SK-N-SH (cell line): Measurements from ENCODE around the gene ZFPL1. TPM values are rescaled to one million over a fixed set of nuclear protein-coding genes. Genes with fewer than 3 reads are reported as not detected.

Experiments
- CTCF ChIA-PET: fragments of 300-600, 350-600 bp; formaldehyde crosslinking; extraction: SDS; loops from one replicate; lab custom pipeline; 2021; lab: Yijun Ruan, JAX
- POLR2A ChIA-PET: fragments of 350-600 bp; sonication (Branson Sonifier 250); formaldehyde crosslinking; extraction: SDS; loops from one replicate; lab custom pipeline; 2020; ENCODE audit warnings: antibody characterized with exemption, inconsistent platforms; lab: Yijun Ruan, JAX
- DNase-seq: peaks from one replicate; pipeline ENCODE4 v3.0.0; 2012
- H2AFZ ChIP-seq: fragments of 200-600 bp; sonication (generic); 2 replicates; pipeline ENCODE4 v1.8.1; 2016; ENCODE audit warnings: antibody characterized with exemption, mild to moderate bottlenecking, low read depth
- H3F3A ChIP-seq: fragments of 200-600 bp; sonication (generic); replicated peaks from 2 replicates; pipeline ENCODE3; 2016; ENCODE audit warnings: antibody characterized with exemption, mild to moderate bottlenecking; ENCODE audit not compliant: insufficient read depth
- H3K27ac ChIP-seq, 2 experiments: fragments of 200-500 bp in 1 of 2; fragments of 200-600 bp in 1 of 2; sonication (Bioruptor generic) in 1 of 2; sonication (generic), shearing (Covaris generic) in 1 of 2; 2 replicates each; pipeline versions ENCODE4 v1.5.1 to v1.6.1; 2014 to 2016; ENCODE audit warnings: low read depth in 2 of 2, inconsistent platforms in 1 of 2, low read length in 1 of 2, mild to moderate bottlenecking in 1 of 2, mixed read lengths in 1 of 2
- H3K27me3 ChIP-seq: fragments of 200-600 bp; sonication (generic), shearing (Covaris generic); 2 replicates; pipeline ENCODE4 v1.6.1; 2016; ENCODE audit warnings: mixed run types; ENCODE audit not compliant: insufficient read depth
- H3K36me3 ChIP-seq, 2 experiments: fragments of 200-500 bp in 1 of 2; fragments of 200-600 bp in 1 of 2; sonication (Bioruptor generic) in 1 of 2; sonication (generic) in 1 of 2; replicated peaks in 1 of 2; 2 replicates each; pipeline versions ENCODE3 to v1.5.1; 2014 to 2016; ENCODE audit warnings: low read length in 1 of 2, mild to moderate bottlenecking in 1 of 2; ENCODE audit not compliant: insufficient read depth in 2 of 2, control insufficient read depth in 1 of 2
- H3K4me1 ChIP-seq, 2 experiments: fragments of 200-500 bp in 1 of 2; fragments of 200-600 bp in 1 of 2; sonication (Bioruptor generic) in 1 of 2; sonication (generic), shearing (Covaris generic) in 1 of 2; 2 replicates each; pipeline versions ENCODE4 v1.5.1 to v1.6.1; 2014 to 2016; ENCODE audit warnings: low read depth in 1 of 2, low read length in 1 of 2, mixed run types in 1 of 2; ENCODE audit not compliant: insufficient read depth in 2 of 2, control insufficient read depth in 1 of 2
- H3K4me2 ChIP-seq: fragments of 200-600 bp; sonication (generic), shearing (Covaris generic); 2 replicates; pipeline ENCODE4 v1.6.1; 2017; ENCODE audit warnings: mixed run types
- H3K4me3 ChIP-seq, 2 experiments: fragments of 200-500 bp in 1 of 2; fragments of 200-600 bp in 1 of 2; sonication (Bioruptor generic) in 1 of 2; sonication (generic), shearing (Covaris generic) in 1 of 2; 2 replicates each; pipeline versions ENCODE4 v1.5.1 to v1.8.1; 2014 to 2016; ENCODE audit warnings: low read depth in 2 of 2, inconsistent platforms in 1 of 2, low read length in 1 of 2, mild to moderate bottlenecking in 1 of 2, mixed read lengths in 1 of 2, moderate library complexity in 1 of 2
- H3K79me2 ChIP-seq: fragments of 200-600 bp; sonication (generic); 2 replicates; pipeline ENCODE4 v1.8.1; 2017; ENCODE audit warnings: mild to moderate bottlenecking; ENCODE audit not compliant: insufficient read depth
- H3K9ac ChIP-seq: fragments of 200-600 bp; sonication (generic); 2 replicates; pipeline ENCODE4 v1.6.1; 2017; ENCODE audit warnings: mixed run types
- H3K9me2 ChIP-seq: fragments of 200-600 bp; sonication (generic); 2 replicates; pipeline ENCODE4 v1.6.1; 2017; ENCODE audit warnings: mixed run types
- H3K9me3 ChIP-seq: fragments of 200-600 bp; sonication (generic); 2 replicates; pipeline ENCODE4 v1.6.1; 2017; ENCODE audit warnings: mixed run types, mild to moderate bottlenecking, moderate library complexity
- H4K20me1 ChIP-seq: fragments of 200-600 bp; sonication (generic); 2 replicates; pipeline ENCODE4 v1.6.1; 2017; ENCODE audit warnings: mild to moderate bottlenecking, mixed run types; ENCODE audit not compliant: insufficient read depth
- CHD2 ChIP-seq: fragments of 150-350 bp; IDR thresholded peaks from 2 replicates; pipeline ENCODE4 v1.6.1; 2018; ENCODE audit warnings: low read length; ENCODE audit not compliant: partially characterized antibody
- ELF1 ChIP-seq: IDR thresholded peaks from 2 replicates; pipeline ENCODE4 v1.4.0; 2012
- FOSL2 ChIP-seq: IDR thresholded peaks from 2 replicates; pipeline ENCODE4 v1.4.0; 2012; ENCODE audit warnings: low read depth, mild to moderate bottlenecking, moderate library complexity, borderline replicate concordance
- FOXM1 ChIP-seq: IDR thresholded peaks from 2 replicates; pipeline ENCODE4 v1.4.0; 2012; ENCODE audit warnings: low read depth, mild to moderate bottlenecking
- GABPA ChIP-seq: IDR thresholded peaks from 2 replicates; pipeline ENCODE4 v1.4.0; 2012; ENCODE audit warnings: low read depth, mild to moderate bottlenecking
- JUND ChIP-seq: IDR thresholded peaks from 2 replicates; pipeline ENCODE4 v1.4.0; 2012
- MXI1 ChIP-seq: IDR thresholded peaks from 2 replicates; pipeline ENCODE4 v1.6.1; 2012; ENCODE audit warnings: mild to moderate bottlenecking, low read depth, low read length, improper control_type of control experiment
- NFIC ChIP-seq: IDR thresholded peaks from 2 replicates; pipeline ENCODE4 v1.4.0; 2012; ENCODE audit warnings: borderline replicate concordance
- PBX3 ChIP-seq: IDR thresholded peaks from 2 replicates; pipeline ENCODE4; 2012
- POLR2AphosphoS5 ChIP-seq: IDR thresholded peaks from 2 replicates; pipeline ENCODE4 v1.6.1; 2012; ENCODE audit warnings: low read depth, low read length
- RAD21 ChIP-seq: IDR thresholded peaks from 2 replicates; pipeline ENCODE4 v1.6.1; 2012; ENCODE audit warnings: mild to moderate bottlenecking, low read length
- RFX5 ChIP-seq: IDR thresholded peaks from 2 replicates; pipeline ENCODE4 v1.6.1; 2012; ENCODE audit warnings: mild to moderate bottlenecking, improper control_type of control experiment, low read length
- SIN3A ChIP-seq: IDR thresholded peaks from 2 replicates; pipeline ENCODE4 v1.6.1; 2012; ENCODE audit warnings: low read depth, mild to moderate bottlenecking, low read length, moderate library complexity, borderline replicate concordance
- SMC3 ChIP-seq: IDR thresholded peaks from 2 replicates; pipeline ENCODE4 v1.6.1; 2012; ENCODE audit warnings: low read depth, low read length, improper control_type of control experiment
- TAF1 ChIP-seq: IDR thresholded peaks from 2 replicates; pipeline ENCODE4 v1.6.1; 2012; ENCODE audit warnings: low read depth, mild to moderate bottlenecking, low read length, moderate library complexity, borderline replicate concordance
- TCF12 ChIP-seq: IDR thresholded peaks from 2 replicates; pipeline ENCODE4 v1.4.0; 2012
- TEAD4 ChIP-seq: IDR thresholded peaks from 2 replicates; pipeline ENCODE4 v1.4.0; 2012; ENCODE audit warnings: mild to moderate bottlenecking, borderline replicate concordance; ENCODE audit not compliant: insufficient read depth
- USF2 ChIP-seq: fragments of 150-350 bp; IDR thresholded peaks from 2 replicates; pipeline ENCODE4 v1.6.1; 2017; ENCODE audit warnings: antibody characterized with exemption, low read length, low read depth, borderline replicate concordance
- YY1 ChIP-seq: IDR thresholded peaks from 2 replicates; pipeline ENCODE4 v1.4.0; 2012; ENCODE audit warnings: low read depth, mild to moderate bottlenecking
- WGBS: methylation state at CpG from one replicate; pipeline ENCODE4 v1.1.6; 2017; ENCODE audit warnings: low lambda C conversion rate; 5-methylcytosine and 5-hydroxymethylcytosine counted together
- polyA plus RNA-seq, 3 experiments: library from polyadenylated mRNA; depleted of rRNA; stranded (reverse); fragments of >200 nt; gene quantifications; 2 replicates each; pipeline ENCODE4 v1.2.3, GENCODE V29; 2012
- TF ChIP-seq, protein P1 (sequence below): fragments of 150-350 bp; IDR thresholded peaks from 2 replicates; pipeline ENCODE4 v1.6.1; 2016; ENCODE audit warnings: mild to moderate bottlenecking, low read depth, low read length
- TF ChIP-seq, protein P2 (sequence below): IDR thresholded peaks from 2 replicates; pipeline ENCODE4 v1.4.0; 2012; ENCODE audit warnings: low read depth
- TF ChIP-seq, protein P3 (sequence below): IDR thresholded peaks from 2 replicates; pipeline ENCODE4 v1.4.0; 2012; ENCODE audit warnings: low read depth, borderline replicate concordance
- TF ChIP-seq, protein P4 (sequence below): IDR thresholded peaks from 2 replicates; pipeline ENCODE4 v1.4.0; 2012; ENCODE audit warnings: low read depth, borderline replicate concordance

Gene ZFPL1
- polyA plus RNA-seq, 1 of the 3 experiments (the other 2 are of a cell fraction): 75.9 TPM

DNA sequence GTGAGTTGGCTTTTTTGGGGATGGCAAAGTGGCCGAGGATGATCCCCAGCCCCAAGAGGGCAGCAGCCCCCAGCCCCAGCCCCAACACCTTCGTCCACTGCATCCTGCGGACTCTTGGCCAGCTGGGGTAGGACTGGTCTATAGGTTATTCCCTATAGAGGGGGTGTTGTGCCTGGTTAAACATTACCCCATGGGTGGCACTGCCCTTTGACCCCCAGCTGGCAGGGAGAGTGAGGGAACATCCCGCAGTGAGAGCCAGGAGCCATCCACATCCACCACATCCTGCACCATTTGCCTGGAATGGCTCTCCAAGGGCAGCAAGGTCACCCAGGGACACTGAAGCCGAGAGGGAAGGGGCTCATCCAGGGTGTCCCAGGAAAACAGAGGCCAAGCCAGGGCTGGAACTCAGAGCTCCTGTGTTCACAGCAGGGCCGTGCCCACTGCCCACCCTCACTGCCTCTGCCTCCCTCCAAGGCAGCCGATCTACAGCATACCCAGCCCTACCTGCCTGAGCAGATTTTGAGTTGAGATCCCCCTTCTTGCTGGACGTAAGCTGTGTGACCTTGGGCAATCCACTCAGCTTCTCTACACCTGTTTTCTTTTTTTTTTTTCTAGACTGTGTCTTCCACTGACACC, 25.5 kb upstream of the ZFPL1 start, which contains the start of gene NAALADL1 (continued):
- TF ChIP-seq, protein P1, sequence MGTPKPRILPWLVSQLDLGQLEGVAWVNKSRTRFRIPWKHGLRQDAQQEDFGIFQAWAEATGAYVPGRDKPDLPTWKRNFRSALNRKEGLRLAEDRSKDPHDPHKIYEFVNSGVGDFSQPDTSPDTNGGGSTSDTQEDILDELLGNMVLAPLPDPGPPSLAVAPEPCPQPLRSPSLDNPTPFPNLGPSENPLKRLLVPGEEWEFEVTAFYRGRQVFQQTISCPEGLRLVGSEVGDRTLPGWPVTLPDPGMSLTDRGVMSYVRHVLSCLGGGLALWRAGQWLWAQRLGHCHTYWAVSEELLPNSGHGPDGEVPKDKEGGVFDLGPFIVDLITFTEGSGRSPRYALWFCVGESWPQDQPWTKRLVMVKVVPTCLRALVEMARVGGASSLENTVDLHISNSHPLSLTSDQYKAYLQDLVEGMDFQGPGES: no peak
- TF ChIP-seq SIN3A: no peak
- TF ChIP-seq NFIC: no peak
- no peak for TF ChIP-seq MXI1
- TF ChIP-seq USF2: no peak
- no peak for TF ChIP-seq FOXM1
- TF ChIP-seq RAD21: no peak
- TF ChIP-seq JUND: no peak
- TF ChIP-seq CHD2: no peak
- TF ChIP-seq TEAD4: no peak

DNA sequence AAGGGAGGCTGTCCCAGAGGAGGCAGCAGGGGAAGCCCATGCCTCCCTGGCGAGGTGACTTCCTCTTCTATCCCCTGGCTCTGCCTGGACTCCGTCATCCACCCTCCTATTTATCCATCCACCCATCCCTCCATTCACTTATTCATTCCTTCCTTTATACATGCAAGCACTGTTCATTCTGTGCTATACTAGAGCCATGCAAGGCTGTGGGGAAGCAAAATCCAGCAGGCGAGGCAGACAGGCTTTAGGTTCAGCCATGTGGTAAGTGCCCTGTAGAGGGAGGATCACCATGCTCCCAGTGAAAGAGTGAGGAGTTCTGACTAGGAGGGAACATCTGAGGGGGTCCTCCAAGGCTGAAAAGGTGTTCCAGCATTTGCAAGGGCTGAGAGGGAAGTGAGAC, 24.5 kb upstream of the ZFPL1 start:
- POLR2A ChIA-PET: no interaction called here
- no peaks in the 10 kb centered on the region for H3K4me1 ChIP-seq
- no peaks in the 10 kb centered on the region for H3K27me3 ChIP-seq
- H3K9me3 ChIP-seq: no peaks in the 10 kb centered on the region
- H3F3A ChIP-seq: peaks cover 3% of the 10 kb centered on the region
- H3K4me3 ChIP-seq: no peak overlapping the region
- H3K79me2 ChIP-seq: no peaks in the 10 kb centered on the region
- H3K4me2 ChIP-seq: no peak overlapping the region
- no peaks in the 10 kb centered on the region for H4K20me1 ChIP-seq
- no peak overlapping the region for H2AFZ ChIP-seq
- H3K36me3 ChIP-seq: no peaks in the 10 kb centered on the region
- TF ChIP-seq, protein P1: no peak
- TF ChIP-seq TAF1 (no peak), POLR2AphosphoS5 (no peak), SMC3 (no peak), ELF1 (no peak), YY1 (no peak), PBX3 (no peak), RAD21 (no peak), USF2 (no peak), SIN3A (no peak), FOSL2 (no peak), TCF12 (no peak), NFIC (no peak), RFX5 (no peak), FOXM1 (no peak), GABPA (no peak)
- TF ChIP-seq, protein P2, sequence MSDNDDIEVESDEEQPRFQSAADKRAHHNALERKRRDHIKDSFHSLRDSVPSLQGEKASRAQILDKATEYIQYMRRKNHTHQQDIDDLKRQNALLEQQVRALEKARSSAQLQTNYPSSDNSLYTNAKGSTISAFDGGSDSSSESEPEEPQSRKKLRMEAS: no peak
- TF ChIP-seq, protein P3, sequence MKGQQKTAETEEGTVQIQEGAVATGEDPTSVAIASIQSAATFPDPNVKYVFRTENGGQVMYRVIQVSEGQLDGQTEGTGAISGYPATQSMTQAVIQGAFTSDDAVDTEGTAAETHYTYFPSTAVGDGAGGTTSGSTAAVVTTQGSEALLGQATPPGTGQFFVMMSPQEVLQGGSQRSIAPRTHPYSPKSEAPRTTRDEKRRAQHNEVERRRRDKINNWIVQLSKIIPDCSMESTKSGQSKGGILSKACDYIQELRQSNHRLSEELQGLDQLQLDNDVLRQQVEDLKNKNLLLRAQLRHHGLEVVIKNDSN: no peak
- TF ChIP-seq, protein P4, sequence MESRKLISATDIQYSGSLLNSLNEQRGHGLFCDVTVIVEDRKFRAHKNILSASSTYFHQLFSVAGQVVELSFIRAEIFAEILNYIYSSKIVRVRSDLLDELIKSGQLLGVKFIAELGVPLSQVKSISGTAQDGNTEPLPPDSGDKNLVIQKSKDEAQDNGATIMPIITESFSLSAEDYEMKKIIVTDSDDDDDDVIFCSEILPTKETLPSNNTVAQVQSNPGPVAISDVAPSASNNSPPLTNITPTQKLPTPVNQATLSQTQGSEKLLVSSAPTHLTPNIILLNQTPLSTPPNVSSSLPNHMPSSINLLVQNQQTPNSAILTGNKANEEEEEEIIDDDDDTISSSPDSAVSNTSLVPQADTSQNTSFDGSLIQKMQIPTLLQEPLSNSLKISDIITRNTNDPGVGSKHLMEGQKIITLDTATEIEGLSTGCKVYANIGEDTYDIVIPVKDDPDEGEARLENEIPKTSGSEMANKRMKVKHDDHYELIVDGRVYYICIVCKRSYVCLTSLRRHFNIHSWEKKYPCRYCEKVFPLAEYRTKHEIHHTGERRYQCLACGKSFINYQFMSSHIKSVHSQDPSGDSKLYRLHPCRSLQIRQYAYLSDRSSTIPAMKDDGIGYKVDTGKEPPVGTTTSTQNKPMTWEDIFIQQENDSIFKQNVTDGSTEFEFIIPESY: no peak
- 56% methylated on average over 3 of the region's 3 CpGs for WGBS
- DNase-seq: no peak
- no peak overlapping the region for H3K27ac ChIP-seq
- H3K9me2 ChIP-seq: no peaks in the 10 kb centered on the region
- H3K9ac ChIP-seq: no peak overlapping the region
- CTCF ChIA-PET: interaction anchor here (1.2 kb wide), 1 partner anchor 46 kb away, joined by 5 read pairs; the partner anchor contains the start of gene ARL2
